ENCODE data around the gene RPS24.

Gene RPS24

GRCh38 chr10:78070726-78071125 lies 37.1 kb downstream of the RPS24 start:
- H3K27me3 ChIP-seq (ENCODE audit: control insufficient read depth, low read length), result no peaks in the 10 kb centered on the region
- H3K27ac ChIP-seq (ENCODE audit: low read depth, low read length), result no peak overlapping the region
- H3K4me1 ChIP-seq (ENCODE audit: control insufficient read depth, low read length), result no peaks in the 10 kb centered on the region
- no peaks in the 10 kb centered on the region for H3K36me3 ChIP-seq (ENCODE audit: control insufficient read depth, low read length)
- no peaks in the 10 kb centered on the region for H3K9me3 ChIP-seq (ENCODE audit: control insufficient read depth, insufficient read depth, low read length)
- H4K20me1 ChIP-seq (ENCODE audit: control insufficient read depth, insufficient read depth, low read depth, low read length), result no peaks in the 10 kb centered on the region
- no peaks in the 10 kb centered on the region for H3F3A ChIP-seq (ENCODE audit: control insufficient read depth, insufficient read depth)
- no peak overlapping the region for H3K4me3 ChIP-seq (ENCODE audit: low read length)
- H3K4me2 ChIP-seq (ENCODE audit: low read length), result no peak overlapping the region
- no peaks in the 10 kb centered on the region for H3K79me2 ChIP-seq (ENCODE audit: control insufficient read depth, low read length)
- no peaks in the 10 kb centered on the region for H3K9me2 ChIP-seq (replicated peaks; ENCODE audit: control insufficient read depth, low read length)
- TF ChIP-seq CTCF (IDR thresholded peaks at IDR 0.05; ENCODE audit: low read depth, low read length, poor library complexity, severe bottlenecking), result no peak
- TF ChIP-seq EZH2phosphoT487 (IDR thresholded peaks at IDR 0.05; ENCODE audit: borderline replicate concordance, low read length), result no peak

- TF ChIP-seq CTCF (IDR thresholded peaks at IDR 0.05; ENCODE audit: low read depth, low read length, poor library complexity, severe bottlenecking), result no peak
- Histone ChIP-seq H3K9me3 (ENCODE audit: control insufficient read depth, insufficient read depth, low read length) (no peaks in the 10 kb centered on the region), H3K27me3 (ENCODE audit: control insufficient read depth, low read length) (no peaks in the 10 kb centered on the region), H3K4me1 (ENCODE audit: control insufficient read depth, low read length) (no peaks in the 10 kb centered on the region), H4K20me1 (ENCODE audit: control insufficient read depth, insufficient read depth, low read depth, low read length) (no peaks in the 10 kb centered on the region), H3K79me2 (ENCODE audit: control insufficient read depth, low read length) (no peaks in the 10 kb centered on the region), H3F3A (ENCODE audit: control insufficient read depth, insufficient read depth) (no peaks in the 10 kb centered on the region), H3K4me3 (ENCODE audit: low read length) (no peak overlapping the region), H3K36me3 (ENCODE audit: control insufficient read depth, low read length) (no peaks in the 10 kb centered on the region), H3K4me2 (ENCODE audit: low read length) (no peak overlapping the region), H3K27ac (ENCODE audit: low read depth, low read length) (no peak overlapping the region), H3K9me2 (replicated peaks; ENCODE audit: control insufficient read depth, low read length) (no peaks in the 10 kb centered on the region)
Measured at GRCh38 chr10:78071140-78071856, 37.6 kb downstream of the RPS24 start.

GRCh38 chr10:78071857-78072179 lies 38.2 kb downstream of the RPS24 start:
- no peak for TF ChIP-seq EZH2phosphoT487 (IDR thresholded peaks at IDR 0.05; ENCODE audit: borderline replicate concordance, low read length)
- no peak for TF ChIP-seq CTCF (IDR thresholded peaks at IDR 0.05; ENCODE audit: low read depth, low read length, poor library complexity, severe bottlenecking)

More at GRCh38 chr10:78071857-78072179, 38.2 kb downstream of the RPS24 start:
- H3K4me3 ChIP-seq (ENCODE audit: low read length), result no peak overlapping the region
- no peaks in the 10 kb centered on the region for H3K36me3 ChIP-seq (ENCODE audit: control insufficient read depth, low read length)
- H3K27me3 ChIP-seq (ENCODE audit: control insufficient read depth, low read length), result no peaks in the 10 kb centered on the region
- H3K4me1 ChIP-seq (ENCODE audit: control insufficient read depth, low read length), result no peaks in the 10 kb centered on the region
- H4K20me1 ChIP-seq (ENCODE audit: control insufficient read depth, insufficient read depth, low read depth, low read length), result no peaks in the 10 kb centered on the region
- no peaks in the 10 kb centered on the region for H3F3A ChIP-seq (ENCODE audit: control insufficient read depth, insufficient read depth)
- H3K9me3 ChIP-seq (ENCODE audit: control insufficient read depth, insufficient read depth, low read length), result no peaks in the 10 kb centered on the region
- H3K79me2 ChIP-seq (ENCODE audit: control insufficient read depth, low read length), result no peaks in the 10 kb centered on the region
- H3K27ac ChIP-seq (ENCODE audit: low read depth, low read length), result no peak overlapping the region
- no peak overlapping the region for H3K4me2 ChIP-seq (ENCODE audit: low read length)
- H3K9me2 ChIP-seq (replicated peaks; ENCODE audit: control insufficient read depth, low read length), result no peaks in the 10 kb centered on the region
